Measurements from ENCODE around the gene HS6ST2.

GRCh38 chrX:132591719-132592275 lies 366.6 kb downstream of the HS6ST2 start:
- TF ChIP-seq, protein P1, sequence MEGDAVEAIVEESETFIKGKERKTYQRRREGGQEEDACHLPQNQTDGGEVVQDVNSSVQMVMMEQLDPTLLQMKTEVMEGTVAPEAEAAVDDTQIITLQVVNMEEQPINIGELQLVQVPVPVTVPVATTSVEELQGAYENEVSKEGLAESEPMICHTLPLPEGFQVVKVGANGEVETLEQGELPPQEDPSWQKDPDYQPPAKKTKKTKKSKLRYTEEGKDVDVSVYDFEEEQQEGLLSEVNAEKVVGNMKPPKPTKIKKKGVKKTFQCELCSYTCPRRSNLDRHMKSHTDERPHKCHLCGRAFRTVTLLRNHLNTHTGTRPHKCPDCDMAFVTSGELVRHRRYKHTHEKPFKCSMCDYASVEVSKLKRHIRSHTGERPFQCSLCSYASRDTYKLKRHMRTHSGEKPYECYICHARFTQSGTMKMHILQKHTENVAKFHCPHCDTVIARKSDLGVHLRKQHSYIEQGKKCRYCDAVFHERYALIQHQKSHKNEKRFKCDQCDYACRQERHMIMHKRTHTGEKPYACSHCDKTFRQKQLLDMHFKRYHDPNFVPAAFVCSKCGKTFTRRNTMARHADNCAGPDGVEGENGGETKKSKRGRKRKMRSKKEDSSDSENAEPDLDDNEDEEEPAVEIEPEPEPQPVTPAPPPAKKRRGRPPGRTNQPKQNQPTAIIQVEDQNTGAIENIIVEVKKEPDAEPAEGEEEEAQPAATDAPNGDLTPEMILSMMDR (IDR thresholded peaks at IDR 0.05; ENCODE audit: borderline replicate concordance, extremely low read depth, low read length, poor library complexity, severe bottlenecking): no peak
- TF ChIP-seq EZH2 (IDR thresholded peaks at IDR 0.05; ENCODE audit: borderline replicate concordance, low read depth, low read length, severe bottlenecking): no peak
